ENCODE data around the gene ZNF397. TPM values are rescaled to one million over a fixed set of nuclear protein-coding genes. Genes with fewer than 3 reads are reported as not detected.

Gene ZNF397
- polyA plus RNA-seq, 3 donors: 48.3 to 84.2 (median 71.6) TPM

GRCh38 chr18:35241448-35241804 is 592 bp downstream of the ZNF397 start:
- peak; percentile 28 for DNase-seq

GRCh38 chr18:35242426-35242825 is 1.6 kb downstream of the ZNF397 start:
- no peak for DNase-seq

- DNase-seq: no peak
Observed at GRCh38 chr18:35244671-35245070, 3.8 kb downstream of the ZNF397 start.

- DNase-seq: no peak
Observed at GRCh38 chr18:35245719-35246317, 5.0 kb downstream of the ZNF397 start.

GRCh38 chr18:35246831-35247230 is 6.0 kb downstream of the ZNF397 start:
- no peak for DNase-seq

GRCh38 chr18:35247412-35248249 is 6.8 kb downstream of the ZNF397 start:
- no peak for DNase-seq

- no peak for DNase-seq
Observed at GRCh38 chr18:35248429-35248828, 7.6 kb downstream of the ZNF397 start.

- DNase-seq: no peak
Observed at GRCh38 chr18:35252466-35252865, 11.6 kb downstream of the ZNF397 start.

GRCh38 chr18:35253655-35254287 is 12.9 kb downstream of the ZNF397 start:
- DNase-seq: no peak

GRCh38 chr18:35256947-35257346 is 16.1 kb downstream of the ZNF397 start:
- no peak for DNase-seq

- DNase-seq: no peak
Observed at GRCh38 chr18:35264409-35264808, 23.6 kb downstream of the ZNF397 start.

- peak; percentile 86 for DNase-seq
Observed at GRCh38 chr18:35267161-35267651, 26.4 kb downstream of the ZNF397 start.

- peak; percentile 5 for DNase-seq
Observed at GRCh38 chr18:35267809-35268208, 27.0 kb downstream of the ZNF397 start.

- no peak for DNase-seq
Observed at GRCh38 chr18:35268821-35269220, 28.0 kb downstream of the ZNF397 start.

- no peak for DNase-seq
Observed at GRCh38 chr18:35271656-35272055, 30.8 kb downstream of the ZNF397 start.

- DNase-seq: no peak
Observed at GRCh38 chr18:35276267-35276666, 35.4 kb downstream of the ZNF397 start.

- no peak for DNase-seq
Observed at GRCh38 chr18:35277633-35278032, 36.8 kb downstream of the ZNF397 start.

- DNase-seq: no peak
Observed at GRCh38 chr18:35278085-35278484, 37.3 kb downstream of the ZNF397 start.

GRCh38 chr18:35278969-35279368 is 38.1 kb downstream of the ZNF397 start:
- DNase-seq: no peak

GRCh38 chr18:35282353-35282752 is 41.5 kb downstream of the ZNF397 start:
- DNase-seq: no peak

- no peak for DNase-seq
Observed at GRCh38 chr18:35283923-35284794, 43.3 kb downstream of the ZNF397 start.

- DNase-seq: no peak
Observed at GRCh38 chr18:35284841-35285240, 44.0 kb downstream of the ZNF397 start.

Data from renal pelvis (tissue), 4 donors.